ENCODE results near the gene APOM. TPM values are rescaled to one million over a fixed set of nuclear protein-coding genes. Genes with fewer than 3 reads are reported as not detected.
A peak's percentile ranks its signal among the peaks of the same experiment; 100 is the strongest.

The APOM gene
- polyA plus RNA-seq, 3 donors, result 4.2 to 8.3 (median 4.8) TPM

DNA sequence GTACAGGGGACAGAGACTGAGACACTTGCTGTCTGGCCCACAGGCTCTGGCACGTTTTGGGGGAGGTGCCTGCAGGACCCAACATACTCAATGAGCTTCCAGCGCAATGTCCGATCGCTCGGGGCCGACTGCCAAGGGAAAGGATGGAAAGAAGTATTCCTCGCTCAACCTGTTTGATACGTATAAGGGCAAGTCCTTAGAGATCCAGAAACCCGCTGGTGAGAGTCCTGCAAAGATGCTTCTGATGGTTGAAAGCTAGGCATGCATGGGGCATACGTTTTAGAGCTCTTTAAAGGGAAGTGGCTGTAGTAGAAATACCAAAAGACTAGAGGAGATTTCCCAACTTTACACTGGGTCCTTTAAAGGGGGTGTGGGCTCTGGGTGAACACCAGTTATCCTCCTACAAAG, 33.0 kb upstream of the APOM start:
- Histone ChIP-seq H3K9me3 (replicated peaks in 1 of 2; ENCODE audit: control insufficient read depth in 1 of 2, insufficient read depth in 1 of 2, low read length in 2 of 2) (no peaks in the 10 kb centered on the region), H3K4me3 (replicated peaks in 1 of 3; ENCODE audit: low read depth in 2 of 3, low read length in 3 of 3) (peak overlapping the region in 1 of 3 experiments; percentile 97), H3K4me2 (replicated peaks; ENCODE audit: extremely low read depth, low read length, poor library complexity, severe bottlenecking) (peak overlapping the region; percentile 95), H3K27me3 (ENCODE audit: control insufficient read depth in 2 of 2, insufficient read depth in 2 of 2, low read length in 2 of 2) (no peaks in the 10 kb centered on the region), H3K36me3 (replicated peaks in 1 of 2; ENCODE audit: control insufficient read depth in 1 of 2, insufficient read depth in 2 of 2, low read length in 2 of 2) (peaks cover 42 to 47% of the 10 kb centered on the region in 2 donors), H3K4me1 (ENCODE audit: control insufficient read depth in 1 of 2, insufficient read depth in 2 of 2, low read length in 2 of 2) (peaks cover 31 to 36% of the 10 kb centered on the region in 2 donors), H3K27ac (ENCODE audit: low read depth in 1 of 2, low read length in 2 of 2) (peak overlapping the region; percentile 36 to 95), H4K20me1 (ENCODE audit: insufficient read depth, low read length) (peaks cover 31% of the 10 kb centered on the region), H2AFZ (ENCODE audit: insufficient read depth, low read depth, low read length, poor library complexity, severe bottlenecking) (no peak overlapping the region), H3K79me2 (ENCODE audit: insufficient read depth, low read length) (peaks cover 86% of the 10 kb centered on the region), H3K9ac (ENCODE audit: insufficient read depth, low read length, poor library complexity, severe bottlenecking) (no peak overlapping the region)
- TF ChIP-seq, protein P1, sequence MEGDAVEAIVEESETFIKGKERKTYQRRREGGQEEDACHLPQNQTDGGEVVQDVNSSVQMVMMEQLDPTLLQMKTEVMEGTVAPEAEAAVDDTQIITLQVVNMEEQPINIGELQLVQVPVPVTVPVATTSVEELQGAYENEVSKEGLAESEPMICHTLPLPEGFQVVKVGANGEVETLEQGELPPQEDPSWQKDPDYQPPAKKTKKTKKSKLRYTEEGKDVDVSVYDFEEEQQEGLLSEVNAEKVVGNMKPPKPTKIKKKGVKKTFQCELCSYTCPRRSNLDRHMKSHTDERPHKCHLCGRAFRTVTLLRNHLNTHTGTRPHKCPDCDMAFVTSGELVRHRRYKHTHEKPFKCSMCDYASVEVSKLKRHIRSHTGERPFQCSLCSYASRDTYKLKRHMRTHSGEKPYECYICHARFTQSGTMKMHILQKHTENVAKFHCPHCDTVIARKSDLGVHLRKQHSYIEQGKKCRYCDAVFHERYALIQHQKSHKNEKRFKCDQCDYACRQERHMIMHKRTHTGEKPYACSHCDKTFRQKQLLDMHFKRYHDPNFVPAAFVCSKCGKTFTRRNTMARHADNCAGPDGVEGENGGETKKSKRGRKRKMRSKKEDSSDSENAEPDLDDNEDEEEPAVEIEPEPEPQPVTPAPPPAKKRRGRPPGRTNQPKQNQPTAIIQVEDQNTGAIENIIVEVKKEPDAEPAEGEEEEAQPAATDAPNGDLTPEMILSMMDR (IDR thresholded peaks at IDR 0.05), result no peak
- 44% methylated on average over 1 of the region's 10 CpGs for WGBS (ENCODE audit: insufficient coverage)
- H3K27ac Mint-ChIP-seq, result peak overlapping the region; percentile 73 to 100 (median 86)
- no peaks in the 10 kb centered on the region for H3K9me3 Mint-ChIP-seq
- DNase-seq, result peak in 2 of 3 donors; percentile 34 to 37
- intact Hi-C loops (cut with micrococcal nuclease), result loop anchor here in 1 of 2 donors (5.0 kb wide), 1 partner anchor 45 kb away; the partner anchor contains the start of genes CSNK2B and LY6G5B
- H3K4me1 Mint-ChIP-seq, result peaks cover 34% of the 10 kb centered on the region
- H3K27me3 Mint-ChIP-seq (ENCODE audit: low read depth in 3 of 3), result peaks cover 0 to 1% (median 0%) of the 10 kb centered on the region in 3 donors
- H3K36me3 Mint-ChIP-seq, result peaks cover 45 to 54% of the 10 kb centered on the region in 2 donors
- peak overlapping the region in 1 of 2 donors; percentile 37 for H3K4me3 Mint-ChIP-seq

DNA sequence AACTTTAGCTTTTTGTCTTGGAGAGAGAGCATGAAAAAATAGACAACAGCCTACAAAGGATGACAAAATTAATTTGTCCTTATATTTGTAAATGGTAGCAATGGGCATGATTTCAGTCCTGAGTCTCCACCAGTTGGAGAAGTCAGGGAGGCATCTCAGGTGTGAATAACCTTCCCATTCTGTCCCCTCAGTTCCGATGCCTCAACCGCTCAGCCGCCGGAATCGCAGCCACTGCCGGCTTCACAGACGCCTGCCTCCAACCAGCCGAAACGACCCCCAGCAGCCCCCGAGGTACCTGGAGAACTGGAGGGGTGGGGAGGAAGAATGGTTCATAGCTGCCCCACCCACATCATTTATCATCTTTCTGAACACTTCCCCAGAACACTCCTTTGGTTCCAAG, 31.6 kb upstream of the APOM start:
- H4K20me1 ChIP-seq (ENCODE audit: insufficient read depth, low read length), result peaks cover 37% of the 10 kb centered on the region
- H3K9ac ChIP-seq (ENCODE audit: insufficient read depth, low read length, poor library complexity, severe bottlenecking), result no peak overlapping the region
- intact Hi-C loops (cut with micrococcal nuclease), result loop anchor here in 1 of 2 donors (5.0 kb wide), 1 partner anchor 43 kb away; the partner anchor contains the start of genes CSNK2B and LY6G5B
- no peak overlapping the region for H3K4me2 ChIP-seq (replicated peaks; ENCODE audit: extremely low read depth, low read length, poor library complexity, severe bottlenecking)
- no peak overlapping the region for H2AFZ ChIP-seq (ENCODE audit: insufficient read depth, low read depth, low read length, poor library complexity, severe bottlenecking)
- Mint-ChIP-seq H3K27ac (peak overlapping the region in 4 of 7 donors; percentile 54 to 100 (median 68)), H3K4me1 (peaks cover 25% of the 10 kb centered on the region), H3K9me3 (no peaks in the 10 kb centered on the region), H3K36me3 (peaks cover 56 to 60% of the 10 kb centered on the region in 2 donors), H3K4me3 (no peak overlapping the region), H3K27me3 (ENCODE audit: low read depth in 3 of 3) (peaks cover 0 to 3% (median 1%) of the 10 kb centered on the region in 3 donors)
- no peak for DNase-seq
- H3K9me3 ChIP-seq (replicated peaks in 1 of 2; ENCODE audit: control insufficient read depth in 1 of 2, insufficient read depth in 1 of 2, low read length in 2 of 2), result no peaks in the 10 kb centered on the region
- WGBS (ENCODE audit: insufficient coverage), result no CpG with 5 or more reads among the region's 10 CpGs
- no peak overlapping the region for H3K4me3 ChIP-seq (replicated peaks in 1 of 3; ENCODE audit: low read depth in 2 of 3, low read length in 3 of 3)
- H3K4me1 ChIP-seq (ENCODE audit: control insufficient read depth in 1 of 2, insufficient read depth in 2 of 2, low read length in 2 of 2), result peaks cover 28 to 29% of the 10 kb centered on the region in 2 donors
- peak overlapping the region in 1 of 2 donors; percentile 48 for H3K27ac ChIP-seq (ENCODE audit: low read depth in 1 of 2, low read length in 2 of 2)
- TF ChIP-seq, protein P1 (IDR thresholded peaks at IDR 0.05), result no peak
- peaks cover 55 to 61% of the 10 kb centered on the region in 2 donors for H3K36me3 ChIP-seq (replicated peaks in 1 of 2; ENCODE audit: control insufficient read depth in 1 of 2, insufficient read depth in 2 of 2, low read length in 2 of 2)
- peaks cover 80% of the 10 kb centered on the region for H3K79me2 ChIP-seq (ENCODE audit: insufficient read depth, low read length)
- no peaks in the 10 kb centered on the region for H3K27me3 ChIP-seq (ENCODE audit: control insufficient read depth in 2 of 2, insufficient read depth in 2 of 2, low read length in 2 of 2)
